Measurements from ENCODE around the gene GRM6.

Gene GRM6

DNA sequence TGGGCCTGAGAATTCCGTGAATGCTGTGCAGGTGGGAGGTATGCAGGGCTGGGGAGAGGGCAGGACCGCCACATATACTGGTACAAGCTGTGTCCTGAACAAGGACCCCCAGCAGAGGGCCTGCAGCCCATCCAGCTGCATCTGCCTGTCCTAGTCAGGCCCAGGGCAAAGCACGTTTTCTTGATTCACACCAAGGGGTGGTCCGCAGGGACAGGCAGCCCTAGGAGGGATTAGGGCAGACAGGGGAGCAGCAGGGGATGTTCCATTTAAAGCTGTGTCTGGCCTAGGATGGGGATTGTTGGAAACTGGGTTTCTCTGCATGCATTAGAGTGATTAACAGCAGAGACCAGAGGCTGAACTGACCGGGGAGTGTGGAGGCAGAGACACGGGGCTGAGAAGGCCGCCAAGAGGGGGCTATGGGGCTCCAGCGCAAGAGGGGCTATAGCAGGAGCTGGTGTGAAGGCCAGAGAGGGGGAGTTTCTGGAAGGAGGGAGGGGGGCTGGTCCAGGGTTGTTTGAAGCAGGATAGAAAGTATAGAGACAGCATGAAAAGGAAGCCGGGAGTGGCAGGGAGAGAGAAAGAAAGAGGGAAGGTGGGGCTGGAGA is 2.7 kb downstream of the GRM6 start:
- H3K9me3 ChIP-seq (replicated peaks; ENCODE audit: insufficient read depth, low read length) = no peaks in the 10 kb centered on the region
- H3K27me3 ChIP-seq (replicated peaks; ENCODE audit: insufficient read depth, low read length) = no peaks in the 10 kb centered on the region
- no peaks in the 10 kb centered on the region for H3K4me1 ChIP-seq (ENCODE audit: low read length)
- no peaks in the 10 kb centered on the region for H3K36me3 ChIP-seq (replicated peaks; ENCODE audit: insufficient read depth, low read length)
- H4K20me1 ChIP-seq (ENCODE audit: insufficient read depth, low read length) = no peaks in the 10 kb centered on the region
- H3K79me2 ChIP-seq (ENCODE audit: low read length) = no peaks in the 10 kb centered on the region
- H3K9me2 ChIP-seq (replicated peaks; ENCODE audit: insufficient read depth, low read length) = no peaks in the 10 kb centered on the region
- no peak overlapping the region for H3K4me2 ChIP-seq (ENCODE audit: low read depth, low read length)
- H3K27ac ChIP-seq (ENCODE audit: low read length) = no peak overlapping the region
- H3K9ac ChIP-seq (ENCODE audit: low read length) = no peak overlapping the region
- DNase-seq = no peak
- TF ChIP-seq, protein P1, sequence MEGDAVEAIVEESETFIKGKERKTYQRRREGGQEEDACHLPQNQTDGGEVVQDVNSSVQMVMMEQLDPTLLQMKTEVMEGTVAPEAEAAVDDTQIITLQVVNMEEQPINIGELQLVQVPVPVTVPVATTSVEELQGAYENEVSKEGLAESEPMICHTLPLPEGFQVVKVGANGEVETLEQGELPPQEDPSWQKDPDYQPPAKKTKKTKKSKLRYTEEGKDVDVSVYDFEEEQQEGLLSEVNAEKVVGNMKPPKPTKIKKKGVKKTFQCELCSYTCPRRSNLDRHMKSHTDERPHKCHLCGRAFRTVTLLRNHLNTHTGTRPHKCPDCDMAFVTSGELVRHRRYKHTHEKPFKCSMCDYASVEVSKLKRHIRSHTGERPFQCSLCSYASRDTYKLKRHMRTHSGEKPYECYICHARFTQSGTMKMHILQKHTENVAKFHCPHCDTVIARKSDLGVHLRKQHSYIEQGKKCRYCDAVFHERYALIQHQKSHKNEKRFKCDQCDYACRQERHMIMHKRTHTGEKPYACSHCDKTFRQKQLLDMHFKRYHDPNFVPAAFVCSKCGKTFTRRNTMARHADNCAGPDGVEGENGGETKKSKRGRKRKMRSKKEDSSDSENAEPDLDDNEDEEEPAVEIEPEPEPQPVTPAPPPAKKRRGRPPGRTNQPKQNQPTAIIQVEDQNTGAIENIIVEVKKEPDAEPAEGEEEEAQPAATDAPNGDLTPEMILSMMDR (IDR thresholded peaks at IDR 0.05; ENCODE audit: low read length) = no peak
- TF ChIP-seq EZH2 (optimal IDR thresholded peaks at IDR 0.05; ENCODE audit: low read depth, low read length) = no peak
- TF ChIP-seq EZH2phosphoT487 (IDR thresholded peaks at IDR 0.05; ENCODE audit: low read length) = no peak
- no peak overlapping the region for H2AFZ ChIP-seq (ENCODE audit: low read length)
- no peaks in the 10 kb centered on the region for H3F3A ChIP-seq (ENCODE audit: insufficient read depth, low read length)
- H3K4me3 ChIP-seq (ENCODE audit: low read length) = no peak overlapping the region

DNA sequence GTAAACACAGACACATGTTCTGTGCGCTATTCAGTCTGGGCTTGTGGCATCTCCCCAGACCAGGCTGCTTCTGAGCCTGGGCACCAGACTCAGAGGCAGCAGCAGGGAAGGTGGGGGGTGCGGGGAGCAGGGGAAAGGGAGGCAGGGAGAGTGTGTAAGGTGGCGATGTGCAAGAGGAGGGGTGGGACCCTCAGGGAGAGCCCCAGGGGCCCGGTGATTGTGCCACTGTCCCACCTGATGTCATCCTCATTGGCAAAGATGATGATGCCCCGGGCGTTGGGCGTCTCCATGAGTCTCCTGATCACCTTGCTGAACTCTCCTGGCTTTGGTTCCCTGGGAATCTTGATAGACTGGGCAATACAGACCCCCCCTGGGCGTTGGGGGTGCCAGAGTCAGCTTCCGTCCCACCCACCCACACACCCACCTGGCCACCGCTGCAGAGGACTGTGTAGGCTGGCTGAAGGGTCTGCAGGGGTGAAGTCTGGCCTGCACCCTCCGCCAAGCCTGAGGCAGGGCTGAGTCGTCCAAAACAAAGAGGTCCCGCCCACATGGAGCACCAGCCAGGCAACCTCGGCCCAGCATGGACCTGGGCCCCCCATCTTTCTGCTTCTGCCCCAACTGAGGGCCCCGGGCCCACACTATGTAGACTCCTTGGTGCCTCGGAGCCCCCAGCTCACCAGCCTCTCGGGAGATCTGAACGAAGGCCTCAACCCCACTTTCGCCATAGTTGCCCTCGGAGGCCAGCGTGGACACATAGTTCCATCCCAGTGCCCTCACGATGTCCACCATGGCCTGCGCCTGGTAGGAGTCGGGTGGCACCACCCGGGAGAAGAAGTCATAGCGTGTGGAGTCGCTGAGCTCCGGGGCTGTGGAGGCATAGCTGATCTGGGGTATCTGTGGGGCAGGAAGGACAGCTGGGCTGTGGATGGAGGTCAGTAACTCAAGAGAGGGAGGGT is 3.7 kb downstream of the GRM6 start:
- no peaks in the 10 kb centered on the region for H3F3A ChIP-seq (ENCODE audit: insufficient read depth, low read length)
- H3K9me3 ChIP-seq (replicated peaks; ENCODE audit: insufficient read depth, low read length) = no peaks in the 10 kb centered on the region
- H3K9me2 ChIP-seq (replicated peaks; ENCODE audit: insufficient read depth, low read length) = no peaks in the 10 kb centered on the region
- no peak for DNase-seq
- H3K79me2 ChIP-seq (ENCODE audit: low read length) = no peaks in the 10 kb centered on the region
- no peaks in the 10 kb centered on the region for H3K4me1 ChIP-seq (ENCODE audit: low read length)
- H3K36me3 ChIP-seq (replicated peaks; ENCODE audit: insufficient read depth, low read length) = no peaks in the 10 kb centered on the region
- H3K9ac ChIP-seq (ENCODE audit: low read length) = no peak overlapping the region
- no peaks in the 10 kb centered on the region for H4K20me1 ChIP-seq (ENCODE audit: insufficient read depth, low read length)
- no peaks in the 10 kb centered on the region for H3K27me3 ChIP-seq (replicated peaks; ENCODE audit: insufficient read depth, low read length)
- no peak overlapping the region for H2AFZ ChIP-seq (ENCODE audit: low read length)
- H3K4me2 ChIP-seq (ENCODE audit: low read depth, low read length) = no peak overlapping the region
- TF ChIP-seq, protein P1 (IDR thresholded peaks at IDR 0.05; ENCODE audit: low read length) = no peak
- no peak for TF ChIP-seq EZH2phosphoT487 (IDR thresholded peaks at IDR 0.05; ENCODE audit: low read length)
- no peak for TF ChIP-seq EZH2 (optimal IDR thresholded peaks at IDR 0.05; ENCODE audit: low read depth, low read length)
- H3K27ac ChIP-seq (ENCODE audit: low read length) = no peak overlapping the region
- H3K4me3 ChIP-seq (ENCODE audit: low read length) = no peak overlapping the region

DNA sequence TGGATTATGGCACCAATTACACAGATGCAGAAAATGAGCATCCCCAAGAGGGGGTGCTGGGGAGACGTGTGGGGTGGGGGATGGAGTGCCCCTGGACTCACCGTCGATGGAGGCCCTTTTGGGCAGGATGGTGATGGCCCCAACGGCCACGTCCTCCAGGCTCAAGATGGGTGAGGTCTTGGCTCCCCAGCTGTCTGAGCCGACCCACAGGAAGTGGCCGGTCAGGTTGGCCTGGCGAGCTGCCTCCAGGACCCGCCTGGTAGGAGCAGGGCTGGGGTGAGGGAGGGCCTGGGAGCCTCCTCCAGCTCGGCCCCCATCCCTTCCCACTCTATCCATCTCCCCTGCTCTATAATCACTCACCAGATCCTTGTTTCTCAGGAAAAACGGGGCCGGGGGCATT is 4.6 kb downstream of the GRM6 start:
- Histone ChIP-seq H3K4me3 (ENCODE audit: low read length) (no peak overlapping the region), H2AFZ (ENCODE audit: low read length) (no peak overlapping the region), H3F3A (ENCODE audit: insufficient read depth, low read length) (no peaks in the 10 kb centered on the region), H3K36me3 (replicated peaks; ENCODE audit: insufficient read depth, low read length) (no peaks in the 10 kb centered on the region), H3K27ac (ENCODE audit: low read length) (no peak overlapping the region), H3K27me3 (replicated peaks; ENCODE audit: insufficient read depth, low read length) (no peaks in the 10 kb centered on the region), H3K9ac (ENCODE audit: low read length) (no peak overlapping the region), H3K4me1 (ENCODE audit: low read length) (no peaks in the 10 kb centered on the region), H3K9me2 (replicated peaks; ENCODE audit: insufficient read depth, low read length) (no peaks in the 10 kb centered on the region), H3K79me2 (ENCODE audit: low read length) (no peaks in the 10 kb centered on the region), H3K9me3 (replicated peaks; ENCODE audit: insufficient read depth, low read length) (no peaks in the 10 kb centered on the region), H3K4me2 (ENCODE audit: low read depth, low read length) (no peak overlapping the region), H4K20me1 (ENCODE audit: insufficient read depth, low read length) (no peaks in the 10 kb centered on the region)
- TF ChIP-seq EZH2phosphoT487 (IDR thresholded peaks at IDR 0.05; ENCODE audit: low read length) (no peak), EZH2 (optimal IDR thresholded peaks at IDR 0.05; ENCODE audit: low read depth, low read length) (no peak)
- TF ChIP-seq, protein P1 (IDR thresholded peaks at IDR 0.05; ENCODE audit: low read length) = no peak
- no peak for DNase-seq
